Spleen (tissue), 11 donors: ENCODE data around the gene ACLY. TPM values are rescaled to one million over a fixed set of nuclear protein-coding genes. Genes with fewer than 3 reads are reported as not detected.

ENCODE experiments used
- DNase-seq: peaks from one replicate; pipeline ENCODE4 v3.0.0-alpha.2; 2020
- H3K27ac ChIP-seq, 8 donors: fragments of 200-600 bp; sonication (generic) in 7 of 8; 1 replicate in 4 of 8; 2 replicates in 4 of 8; pipeline versions ENCODE4 v1.5.0 to v1.8.0; 2016 to 2021; ENCODE audit warnings: inconsistent platforms in 4 of 8, mild to moderate bottlenecking in 4 of 8, moderate library complexity in 1 of 8
- H3K27me3 ChIP-seq, 7 donors: fragments of 200-600 bp; sonication (generic) in 6 of 7; replicated peaks in 1 of 7; 1 replicate in 4 of 7; 2 replicates in 3 of 7; pipeline versions ENCODE4 v1.5.0 to v1.8.0; 2016 to 2021; ENCODE audit warnings: inconsistent platforms in 3 of 7, mild to moderate bottlenecking in 1 of 7
- H3K36me3 ChIP-seq, 6 donors: fragments of 200-600 bp; sonication (generic) in 5 of 6; 1 replicate in 4 of 6; 2 replicates in 2 of 6; pipeline versions ENCODE4 v1.5.0 to v1.8.0; 2016 to 2021; ENCODE audit warnings: inconsistent platforms in 2 of 6
- H3K4me1 ChIP-seq, 6 donors: fragments of 200-600 bp; sonication (generic) in 5 of 6; 1 replicate in 3 of 6; 2 replicates in 3 of 6; pipeline versions ENCODE4 v1.5.0 to v1.8.0; 2016 to 2021; ENCODE audit warnings: inconsistent platforms in 3 of 6
- H3K4me3 ChIP-seq, 8 donors: fragments of 200-600 bp; sonication (generic) in 7 of 8; 1 replicate in 4 of 8; 2 replicates in 4 of 8; pipeline versions ENCODE4 v1.5.0 to v1.8.0; 2016 to 2021; ENCODE audit warnings: inconsistent platforms in 4 of 8, mild to moderate bottlenecking in 4 of 8, moderate library complexity in 2 of 8
- H3K9me3 ChIP-seq, 8 donors: fragments of 200-600 bp; sonication (generic) in 7 of 8; 1 replicate in 4 of 8; 2 replicates in 4 of 8; pipeline versions ENCODE4 v1.5.0 to v1.8.0; 2016 to 2021; ENCODE audit warnings: inconsistent platforms in 4 of 8
- CTCF ChIP-seq, 11 experiments: fragments of 200-600 bp in 7 of 11; fragments of 450-650 bp in 4 of 11; sonication (generic) in 4 of 11; IDR thresholded peaks in 8 of 11; conservative IDR thresholded peaks in 3 of 11; 1 replicate in 7 of 11; 2 replicates in 4 of 11; pipeline versions ENCODE4 v1.4.0 to v1.8.0; 2016 to 2021; ENCODE audit warnings: antibody characterized with exemption in 11 of 11, inconsistent platforms in 4 of 11, mild to moderate bottlenecking in 1 of 11
- POLR2A ChIP-seq, 3 donors: fragments of 450-650 bp; IDR thresholded peaks; one replicate each; pipeline ENCODE4 v1.5.1; 2017; ENCODE audit warnings: antibody characterized with exemption in 3 of 3, mild to moderate bottlenecking in 1 of 3
- POLR2AphosphoS5 ChIP-seq, 3 donors: sonication (generic); formaldehyde crosslinking; IDR thresholded peaks; one replicate each; pipeline ENCODE4 v1.5.1; 2017; ENCODE audit warnings: antibody characterized with exemption in 3 of 3
- WGBS, 5 donors: extraction: QIAGEN DNeasy Blood & Tissue Kit in 3 of 5; methylation state at CpG; one replicate each; pipeline versions ENCODE4 v1.1.5 to v1.1.7; 2013 to 2018; 5-methylcytosine and 5-hydroxymethylcytosine counted together
- intact Hi-C: fragments of 100-400 bp; cut with DNase I; formaldehyde crosslinking; loops from one replicate; pipeline ENCODE4 v1.15.0; 2023; ENCODE audit warnings: low total_unique reads
- polyA plus RNA-seq, 3 donors: library from polyadenylated mRNA; stranded (reverse); fragments of 200-250 nt; gene quantifications; one replicate each; pipeline ENCODE4 v1.2.1, GENCODE V29; 2013
- total RNA-seq, 7 donors: library from RNA; depleted of rRNA in 3 of 7; stranded (reverse); fragments of >200 nt in 3 of 7; fragmentation: NEBNext Ultra II Directional in 4 of 7; extraction: Animal tissue kit (Norgen Biotek cat#: 25700) in 4 of 7; gene quantifications; one replicate each; pipeline versions ENCODE4 v1.1.0 to v1.2.1, GENCODE V29; 2016 to 2021
- donor health status: healthy with polysubstance abuse.
- donor health status: DM: no; HTN: no; CAD: no; lungs with moderate emphysema.
- donor health status: DM: no; HTN: no; CAD: no.
- donor health status: Bipolar disorder and iron deficiency.
- donor health status: healthy.
- donor health status: DM: no; HTN: no; CAD: no.
- donor health status: DM: yes; HTN: yes; CAD: no.

The ACLY gene
- total and polyA plus RNA-seq, 10 donors, result 17.7 to 112 (median 80.2) TPM

GRCh38 chr17:41824086-41824485, 94.7 kb downstream of the ACLY start:
- H3K9me3 ChIP-seq, result no peaks in the 10 kb centered on the region
- H3K27ac ChIP-seq, result no peak overlapping the region
- no peaks in the 10 kb centered on the region for H3K27me3 ChIP-seq
- no peaks in the 10 kb centered on the region for H3K4me1 ChIP-seq
- H3K4me3 ChIP-seq, result no peak overlapping the region
- intact Hi-C loops, result no loop called here
- DNase-seq, result no peak
- no peak for TF ChIP-seq POLR2AphosphoS5 (IDR thresholded peaks at IDR 0.05)
- TF ChIP-seq CTCF (IDR thresholded peaks at IDR 0.05 in 8 of 11, conservative IDR thresholded peaks at IDR 0.05 in 3 of 11), result no peak
- no peak for TF ChIP-seq POLR2A (IDR thresholded peaks at IDR 0.05)
- peaks cover 0 to 51% (median 31%) of the 10 kb centered on the region in 6 donors for H3K36me3 ChIP-seq
- 68 to 76% (median 72%) methylated on average over 7 of the region's 7 CpGs for WGBS, 5 donors

- intact Hi-C loops, result no loop called here
- Histone ChIP-seq H3K9me3 (no peaks in the 10 kb centered on the region), H3K36me3 (peaks cover 0 to 46% (median 28%) of the 10 kb centered on the region in 6 donors), H3K27me3 (no peaks in the 10 kb centered on the region), H3K4me1 (no peaks in the 10 kb centered on the region), H3K27ac (no peak overlapping the region), H3K4me3 (no peak overlapping the region)
- TF ChIP-seq CTCF (IDR thresholded peaks at IDR 0.05 in 8 of 11, conservative IDR thresholded peaks at IDR 0.05 in 3 of 11), result no peak
- no peak for TF ChIP-seq POLR2A (IDR thresholded peaks at IDR 0.05)
- no peak for TF ChIP-seq POLR2AphosphoS5 (IDR thresholded peaks at IDR 0.05)
- no peak for DNase-seq
- 89 to 92% (median 91%) methylated on average over 7 of the region's 7 CpGs for WGBS, 5 donors
Observed at GRCh38 chr17:41823580-41823979, 95.2 kb downstream of the ACLY start.

GRCh38 chr17:41823141-41823524, 95.6 kb downstream of the ACLY start:
- Histone ChIP-seq H3K4me1 (no peaks in the 10 kb centered on the region), H3K36me3 (peaks cover 0 to 41% (median 28%) of the 10 kb centered on the region in 6 donors), H3K27ac (no peak overlapping the region), H3K4me3 (no peak overlapping the region), H3K27me3 (no peaks in the 10 kb centered on the region), H3K9me3 (no peaks in the 10 kb centered on the region)
- 83 to 100% (median 88%) methylated on average over 1 of the region's 1 CpG for WGBS, 5 donors
- DNase-seq, result no peak
- intact Hi-C loops, result no loop called here
- TF ChIP-seq POLR2A (IDR thresholded peaks at IDR 0.05) (no peak), CTCF (IDR thresholded peaks at IDR 0.05 in 8 of 11, conservative IDR thresholded peaks at IDR 0.05 in 3 of 11) (no peak), POLR2AphosphoS5 (IDR thresholded peaks at IDR 0.05) (no peak)

- WGBS, 5 donors, result 79 to 88% (median 82%) methylated on average over 12 of the region's 12 CpGs
- TF ChIP-seq CTCF (IDR thresholded peaks at IDR 0.05 in 8 of 11, conservative IDR thresholded peaks at IDR 0.05 in 3 of 11) (no peak), POLR2A (IDR thresholded peaks at IDR 0.05) (no peak), POLR2AphosphoS5 (IDR thresholded peaks at IDR 0.05) (peak in 1 of 3 donors; percentile 35)
- H3K36me3 ChIP-seq, result peaks cover 0 to 35% (median 22%) of the 10 kb centered on the region in 6 donors
- intact Hi-C loops, result no loop called here
- no peak for DNase-seq
- H3K27ac ChIP-seq, result no peak overlapping the region
- no peaks in the 10 kb centered on the region for H3K27me3 ChIP-seq
- H3K4me1 ChIP-seq, result no peaks in the 10 kb centered on the region
- H3K4me3 ChIP-seq, result no peak overlapping the region
- H3K9me3 ChIP-seq, result no peaks in the 10 kb centered on the region
Observed at GRCh38 chr17:41822216-41823140, 96.3 kb downstream of the ACLY start.
